ENCODE results near the gene MINK1.

- TF ChIP-seq CTCF (IDR thresholded peaks at IDR 0.05) (no peak), EP300 (IDR thresholded peaks at IDR 0.05) (no peak)
Observed at GRCh38 chr17:4895657-4896331, 62.7 kb downstream of the MINK1 start.

Measured in gastroesophageal sphincter (tissue), 3 donors.